DND-41 (cell line): Measurements from ENCODE around the gene SMIM35.

Experiments
- ATAC-seq: fragments of 200-7000 bp; cut with Tn5 transposase; 3 replicates; pipeline ENCODE4 v1.9.1; 2021; ENCODE audit warnings: low read depth; ENCODE audit not compliant: insufficient read depth
- DNase-seq: peaks from one replicate; pipeline ENCODE4 v3.0.0-alpha.2; 2020
- H2AFZ ChIP-seq: 2 replicates; pipeline ENCODE4 v1.6.0; 2012; ENCODE audit warnings: low read depth, low read length
- H3K27ac ChIP-seq: 2 replicates; pipeline ENCODE4 v1.5.1; 2012; ENCODE audit warnings: low read length, inconsistent platforms
- H3K27me3 ChIP-seq: fragments of 200-600 bp; sonication (generic); 2 replicates; pipeline ENCODE4 v1.6.0; 2012; ENCODE audit warnings: low read length, mild to moderate bottlenecking, inconsistent platforms; ENCODE audit not compliant: insufficient read depth, poor library complexity
- H3K36me3 ChIP-seq: 2 replicates; pipeline ENCODE4 v1.5.1; 2012; ENCODE audit warnings: low read length, inconsistent platforms; ENCODE audit not compliant: insufficient read depth
- H3K4me1 ChIP-seq: 2 replicates; pipeline ENCODE4 v1.5.1; 2012; ENCODE audit warnings: mild to moderate bottlenecking, low read length; ENCODE audit not compliant: insufficient read depth
- H3K4me2 ChIP-seq: 2 replicates; pipeline ENCODE4 v1.6.0; 2012; ENCODE audit warnings: mild to moderate bottlenecking, moderate library complexity, low read length, inconsistent platforms; ENCODE audit not compliant: insufficient read depth
- H3K4me3 ChIP-seq, 2 experiments: fragments of 200-600 bp in 1 of 2; shearing (Covaris generic) in 1 of 2; 2 replicates each; pipeline ENCODE4 v1.5.1; 2012 to 2016; ENCODE audit warnings: inconsistent platforms in 2 of 2, low read length in 2 of 2, mild to moderate bottlenecking in 2 of 2, low read depth in 1 of 2, moderate library complexity in 1 of 2
- H3K79me2 ChIP-seq: 2 replicates; pipeline ENCODE4 v1.6.0; 2012; ENCODE audit warnings: low read length, inconsistent platforms; ENCODE audit not compliant: insufficient read depth
- H3K9ac ChIP-seq: 2 replicates; pipeline ENCODE4 v1.6.0; 2012; ENCODE audit warnings: low read depth, mild to moderate bottlenecking, inconsistent platforms, low read length, moderate library complexity
- H3K9me3 ChIP-seq: 2 replicates; pipeline ENCODE4 v1.5.1; 2012; ENCODE audit warnings: low read length, moderate library complexity, mild to moderate bottlenecking, inconsistent platforms; ENCODE audit not compliant: insufficient read depth, severe bottlenecking
- H4K20me1 ChIP-seq: 2 replicates; pipeline ENCODE4 v1.6.0; 2012; ENCODE audit warnings: low read length; ENCODE audit not compliant: insufficient read depth
- CTCF ChIP-seq: IDR thresholded peaks from 2 replicates; pipeline ENCODE4 v1.5.1; 2012; ENCODE audit warnings: borderline replicate concordance, low read length, moderate library complexity, mild to moderate bottlenecking; ENCODE audit not compliant: poor library complexity, severe bottlenecking; ENCODE audit errors: extremely low read depth
- EZH2 ChIP-seq: IDR thresholded peaks from 3 replicates; pipeline ENCODE4 v1.6.1; 2012; ENCODE audit warnings: borderline replicate concordance, low read depth, mild to moderate bottlenecking, moderate library complexity, low read length, inconsistent platforms; ENCODE audit not compliant: severe bottlenecking

Gene SMIM35

GRCh38 chr11:118033443-118033842 lies 53.3 kb downstream of the SMIM35 start:
- no peak overlapping the region for H3K27ac ChIP-seq
- H3K9ac ChIP-seq, result no peak overlapping the region
- H4K20me1 ChIP-seq, result no peaks in the 10 kb centered on the region
- DNase-seq, result no peak
- no peak for ATAC-seq
- no peaks in the 10 kb centered on the region for H3K27me3 ChIP-seq
- no peaks in the 10 kb centered on the region for H3K9me3 ChIP-seq
- no peak for TF ChIP-seq CTCF
- TF ChIP-seq EZH2, result no peak
- H3K4me2 ChIP-seq, result no peak overlapping the region
- H3K36me3 ChIP-seq, result no peaks in the 10 kb centered on the region
- H3K4me1 ChIP-seq, result no peaks in the 10 kb centered on the region
- no peaks in the 10 kb centered on the region for H3K79me2 ChIP-seq
- no peak overlapping the region for H2AFZ ChIP-seq
- no peak overlapping the region for H3K4me3 ChIP-seq

- no peak overlapping the region for H2AFZ ChIP-seq
- DNase-seq, result no peak
- no peak overlapping the region for H3K9ac ChIP-seq
- H3K9me3 ChIP-seq, result no peaks in the 10 kb centered on the region
- H3K36me3 ChIP-seq, result no peaks in the 10 kb centered on the region
- no peaks in the 10 kb centered on the region for H4K20me1 ChIP-seq
- no peak for TF ChIP-seq EZH2
- no peak for TF ChIP-seq CTCF
- no peaks in the 10 kb centered on the region for H3K4me1 ChIP-seq
- H3K4me2 ChIP-seq, result no peak overlapping the region
- no peak overlapping the region for H3K4me3 ChIP-seq
- no peaks in the 10 kb centered on the region for H3K79me2 ChIP-seq
- no peak for ATAC-seq
- no peak overlapping the region for H3K27ac ChIP-seq
- no peaks in the 10 kb centered on the region for H3K27me3 ChIP-seq
These were observed 58.1 kb downstream of the SMIM35 start for GRCh38 chr11:118028626-118029025.

GRCh38 chr11:118027694-118028093 lies 59.1 kb downstream of the SMIM35 start:
- H3K9me3 ChIP-seq, result no peaks in the 10 kb centered on the region
- no peak overlapping the region for H2AFZ ChIP-seq
- no peaks in the 10 kb centered on the region for H3K36me3 ChIP-seq
- H4K20me1 ChIP-seq, result no peaks in the 10 kb centered on the region
- H3K27me3 ChIP-seq, result no peaks in the 10 kb centered on the region
- H3K27ac ChIP-seq, result no peak overlapping the region
- no peak overlapping the region for H3K4me3 ChIP-seq
- DNase-seq (no peak), ATAC-seq (no peak)
- H3K4me1 ChIP-seq, result no peaks in the 10 kb centered on the region
- TF ChIP-seq EZH2 (no peak), CTCF (no peak)
- no peaks in the 10 kb centered on the region for H3K79me2 ChIP-seq
- no peak overlapping the region for H3K9ac ChIP-seq
- H3K4me2 ChIP-seq, result no peak overlapping the region

DNA sequence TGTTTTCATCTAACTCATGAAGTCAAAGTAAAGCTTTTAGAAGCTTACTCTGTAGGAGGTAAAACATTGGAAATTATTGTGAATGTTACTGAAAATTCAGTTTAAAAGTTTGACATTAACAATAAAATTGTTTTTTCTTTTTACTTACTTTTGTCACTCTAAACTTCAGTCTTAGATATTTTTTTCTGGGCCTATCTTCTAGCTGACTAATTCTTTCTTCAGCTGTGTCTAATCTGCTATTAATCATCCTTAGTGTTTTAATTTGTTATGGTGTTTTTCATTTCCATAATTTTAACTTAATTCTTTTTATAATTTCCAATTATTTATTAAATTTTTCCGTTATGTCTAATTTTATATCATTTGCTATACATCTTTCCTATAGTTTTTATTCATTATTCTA lies 65.6 kb downstream of the SMIM35 start:
- H3K9me3 ChIP-seq, result peaks cover 12% of the 10 kb centered on the region
- no peaks in the 10 kb centered on the region for H4K20me1 ChIP-seq

More for the DNA sequence above, 65.6 kb downstream of the SMIM35 start:
- Histone ChIP-seq H3K36me3 (no peaks in the 10 kb centered on the region), H3K4me1 (no peaks in the 10 kb centered on the region), H3K4me3 (no peak overlapping the region), H3K9ac (no peak overlapping the region), H3K4me2 (no peak overlapping the region), H3K27ac (no peak overlapping the region), H3K27me3 (no peaks in the 10 kb centered on the region), H3K79me2 (no peaks in the 10 kb centered on the region), H2AFZ (no peak overlapping the region)
- ATAC-seq (no peak), DNase-seq (no peak)
- no peak for TF ChIP-seq EZH2
- TF ChIP-seq CTCF, result no peak
